Smooth muscle cell (in vitro differentiated cells): Measurements from ENCODE around the gene RCBTB1. TPM values are rescaled to one million over a fixed set of nuclear protein-coding genes. Genes with fewer than 3 reads are reported as not detected.

Experiments used
- DNase-seq: peaks from one replicate; lab custom pipeline; 2025; ENCODE audit not compliant: unreplicated experiment; lab: John Stamatoyannopoulos, UW
- H2AFZ ChIP-seq: fragments of 200-600 bp; sonication (generic); 2 replicates; pipeline ENCODE4 v1.6.0; 2016; ENCODE audit warnings: antibody characterized with exemption, low read depth, mild to moderate bottlenecking
- H3F3A ChIP-seq: fragments of 200-600 bp; sonication (generic); 2 replicates; pipeline ENCODE4 v1.6.0; 2017; ENCODE audit warnings: antibody characterized with exemption, low read depth
- H3K27ac ChIP-seq: fragments of 200-600 bp; sonication (generic); 2 replicates; pipeline ENCODE4 v1.5.1; 2016; ENCODE audit warnings: low read depth, mild to moderate bottlenecking
- H3K27me3 ChIP-seq: fragments of 200-600 bp; sonication (generic); 2 replicates; pipeline ENCODE4 v1.6.1; 2016; ENCODE audit warnings: low read depth, mild to moderate bottlenecking
- H3K36me3 ChIP-seq: fragments of 200-600 bp; sonication (generic); 2 replicates; pipeline ENCODE4 v1.5.1; 2016; ENCODE audit warnings: low read depth
- H3K4me1 ChIP-seq: fragments of 200-600 bp; sonication (generic); 2 replicates; pipeline ENCODE4 v1.5.1; 2016; ENCODE audit warnings: low read depth
- H3K4me2 ChIP-seq: fragments of 200-600 bp; sonication (generic); 2 replicates; pipeline ENCODE4 v1.6.0; 2016; ENCODE audit warnings: mild to moderate bottlenecking
- H3K4me3 ChIP-seq: fragments of 200-600 bp; sonication (generic); 2 replicates; pipeline ENCODE4 v1.5.1; 2016; ENCODE audit warnings: mild to moderate bottlenecking
- H3K79me2 ChIP-seq: fragments of 200-600 bp; sonication (generic); 2 replicates; pipeline ENCODE4 v1.6.0; 2016; ENCODE audit warnings: low read depth, mild to moderate bottlenecking
- H3K9ac ChIP-seq: fragments of 200-600 bp; sonication (generic); 2 replicates; pipeline ENCODE4 v1.6.0; 2016; ENCODE audit warnings: low read depth
- H3K9me3 ChIP-seq: fragments of 200-600 bp; sonication (generic); replicated peaks from 2 replicates; pipeline ENCODE4 v1.5.1; 2016; ENCODE audit warnings: low read depth
- H4K20me1 ChIP-seq: fragments of 200-600 bp; sonication (generic); 2 replicates; pipeline ENCODE4 v1.6.0; 2016; ENCODE audit warnings: low read depth
- CTCF ChIP-seq: fragments of 200-600 bp; sonication (generic); IDR thresholded peaks from 2 replicates; pipeline ENCODE4 v1.5.1; 2017; ENCODE audit warnings: borderline replicate concordance, mild to moderate bottlenecking, antibody characterized with exemption; ENCODE audit not compliant: insufficient read depth, poor library complexity, severe bottlenecking
- WGBS: methylation state at CpG from one replicate; pipeline ENCODE4 v1.1.7; 2016; ENCODE audit warnings: low lambda C conversion rate; 5-methylcytosine and 5-hydroxymethylcytosine counted together
- polyA plus RNA-seq: library from polyadenylated mRNA; unstranded; fragments of >200 nt; fragmentation: Nextera tagmentation; extraction: Ambion mirVana; gene quantifications from 2 replicates; pipeline ENCODE4 v1.2.1, GENCODE V29; 2016
- total RNA-seq: library from RNA; depleted of rRNA; stranded (reverse); fragments of >200 nt; gene quantifications from 2 replicates; pipeline ENCODE4 v1.2.3, GENCODE V29; 2014

The RCBTB1 gene
- total and polyA plus RNA-seq, 2 experiments from 2014 or later: 10.7 to 26.8 TPM

- H2AFZ ChIP-seq: no peak overlapping the region
- H3K4me1 ChIP-seq: no peaks in the 10 kb centered on the region
- H3K27me3 ChIP-seq: no peaks in the 10 kb centered on the region
- no peak overlapping the region for H3K4me3 ChIP-seq
- H3F3A ChIP-seq: no peaks in the 10 kb centered on the region
- H3K79me2 ChIP-seq: no peaks in the 10 kb centered on the region
- H3K27ac ChIP-seq: no peak overlapping the region
- H3K9ac ChIP-seq: no peak overlapping the region
- H4K20me1 ChIP-seq: no peaks in the 10 kb centered on the region
- no peak for TF ChIP-seq CTCF
- no peak overlapping the region for H3K4me2 ChIP-seq
- H3K9me3 ChIP-seq: no peaks in the 10 kb centered on the region
- 89% methylated on average over 11 of the region's 11 CpGs for WGBS
- H3K36me3 ChIP-seq: peaks cover 9% of the 10 kb centered on the region
- DNase-seq: no peak
Measured at GRCh38 chr13:49554387-49554786, 31.0 kb downstream of the RCBTB1 start.

GRCh38 chr13:49553888-49554287 is 31.5 kb downstream of the RCBTB1 start:
- no peaks in the 10 kb centered on the region for H3K27me3 ChIP-seq
- no peaks in the 10 kb centered on the region for H3K9me3 ChIP-seq
- no peak overlapping the region for H3K4me2 ChIP-seq
- H3K27ac ChIP-seq: no peak overlapping the region
- 92% methylated on average over 2 of the region's 2 CpGs for WGBS
- peaks cover 6% of the 10 kb centered on the region for H3K36me3 ChIP-seq
- no peaks in the 10 kb centered on the region for H3K4me1 ChIP-seq
- H3F3A ChIP-seq: no peaks in the 10 kb centered on the region
- no peaks in the 10 kb centered on the region for H4K20me1 ChIP-seq
- TF ChIP-seq CTCF: no peak
- H3K79me2 ChIP-seq: no peaks in the 10 kb centered on the region
- no peak for DNase-seq
- no peak overlapping the region for H3K9ac ChIP-seq
- H3K4me3 ChIP-seq: no peak overlapping the region
- no peak overlapping the region for H2AFZ ChIP-seq

GRCh38 chr13:49550942-49551644 is 34.3 kb downstream of the RCBTB1 start:
- H3K9ac ChIP-seq: no peak overlapping the region
- H3K36me3 ChIP-seq: peaks cover 4% of the 10 kb centered on the region
- 89% methylated on average over 10 of the region's 10 CpGs for WGBS
- no peaks in the 10 kb centered on the region for H3K27me3 ChIP-seq
- no peaks in the 10 kb centered on the region for H3K9me3 ChIP-seq
- no peaks in the 10 kb centered on the region for H4K20me1 ChIP-seq
- H3K4me1 ChIP-seq: no peaks in the 10 kb centered on the region
- no peaks in the 10 kb centered on the region for H3K79me2 ChIP-seq
- no peaks in the 10 kb centered on the region for H3F3A ChIP-seq
- DNase-seq: no peak
- H3K4me2 ChIP-seq: no peak overlapping the region
- no peak overlapping the region for H3K4me3 ChIP-seq
- H2AFZ ChIP-seq: no peak overlapping the region
- no peak overlapping the region for H3K27ac ChIP-seq
- TF ChIP-seq CTCF: no peak

GRCh38 chr13:49549289-49549688 is 36.1 kb downstream of the RCBTB1 start:
- H3K36me3 ChIP-seq: peaks cover 8% of the 10 kb centered on the region
- no peaks in the 10 kb centered on the region for H3K27me3 ChIP-seq
- no peak overlapping the region for H2AFZ ChIP-seq
- H3K9me3 ChIP-seq: no peaks in the 10 kb centered on the region
- DNase-seq: no peak
- no peak overlapping the region for H3K9ac ChIP-seq
- H3K27ac ChIP-seq: no peak overlapping the region
- no peak overlapping the region for H3K4me2 ChIP-seq
- no peaks in the 10 kb centered on the region for H4K20me1 ChIP-seq
- 89% methylated on average over 15 of the region's 15 CpGs for WGBS
- no peak for TF ChIP-seq CTCF
- no peaks in the 10 kb centered on the region for H3F3A ChIP-seq
- H3K79me2 ChIP-seq: no peaks in the 10 kb centered on the region
- no peak overlapping the region for H3K4me3 ChIP-seq
- H3K4me1 ChIP-seq: no peaks in the 10 kb centered on the region
